GM13976 (cell line): ENCODE measurements around the gene CFD.

Experiments used
- DNase-seq: peaks from one replicate; pipeline ENCODE4 v3.0.0; 2012; ENCODE audit warnings: low spot score
- CTCF ChIP-seq: IDR thresholded peaks from 2 replicates; pipeline ENCODE4 v1.5.1; 2012; ENCODE audit warnings: borderline replicate concordance, mild to moderate bottlenecking; ENCODE audit not compliant: insufficient read depth; ENCODE audit errors: extremely low read depth, missing control alignments, control extremely low read depth
- in situ Hi-C: fragments of 300-500 bp; cut with MboI; formaldehyde crosslinking; loops from one replicate; pipeline ENCODE4 v1.12.0; 2022; ENCODE audit warnings: low sequenced_read_pairs, mixed read lengths, inconsistent platforms; ENCODE audit not compliant: unreplicated experiment

CFD gene

DNA sequence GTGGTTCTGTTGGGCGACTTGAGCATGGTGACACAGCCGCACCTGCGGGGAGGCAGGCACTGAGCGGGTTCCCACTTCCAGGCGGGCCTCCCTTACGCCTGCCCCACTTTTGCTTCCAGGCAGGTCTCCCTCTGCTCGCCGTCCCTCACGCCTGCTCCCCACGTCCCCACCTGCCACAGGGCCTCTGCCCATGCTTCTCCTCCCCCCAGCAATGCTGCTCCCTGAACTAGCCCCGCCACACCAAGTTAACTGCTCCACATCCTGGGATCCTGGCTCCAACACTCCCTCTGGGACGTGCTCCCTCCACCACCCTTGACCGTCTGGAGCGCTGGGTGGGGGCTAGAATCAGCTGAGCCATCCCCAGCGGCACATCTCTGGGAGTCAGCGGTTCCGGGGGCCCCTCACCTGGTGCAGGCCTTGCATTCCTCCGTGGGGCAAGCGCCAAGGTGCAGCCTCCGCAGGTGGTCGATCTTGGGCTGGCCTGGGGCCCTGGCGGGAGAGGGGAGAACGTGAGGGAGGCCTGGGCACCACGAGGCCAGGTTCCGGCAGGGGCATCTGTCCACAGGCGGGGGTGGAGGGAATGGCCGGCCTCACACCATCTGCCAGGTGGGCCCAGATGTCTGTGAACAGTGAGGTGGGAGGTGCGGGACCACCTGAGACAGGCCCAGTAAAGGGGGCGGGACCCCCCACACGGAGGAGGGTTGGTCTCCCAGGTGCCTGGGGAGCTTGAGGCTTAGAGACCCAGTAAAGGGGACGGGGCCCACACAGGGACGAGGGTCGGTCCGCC is 9.2 kb downstream of the CFD start:
- no peak for DNase-seq
- TF ChIP-seq CTCF, result no peak
- in situ Hi-C loops, result loop anchor here (10.0 kb wide), 1 partner anchor 46 kb away; the partner anchor contains the start of genes KISS1R and R3HDM4

DNA sequence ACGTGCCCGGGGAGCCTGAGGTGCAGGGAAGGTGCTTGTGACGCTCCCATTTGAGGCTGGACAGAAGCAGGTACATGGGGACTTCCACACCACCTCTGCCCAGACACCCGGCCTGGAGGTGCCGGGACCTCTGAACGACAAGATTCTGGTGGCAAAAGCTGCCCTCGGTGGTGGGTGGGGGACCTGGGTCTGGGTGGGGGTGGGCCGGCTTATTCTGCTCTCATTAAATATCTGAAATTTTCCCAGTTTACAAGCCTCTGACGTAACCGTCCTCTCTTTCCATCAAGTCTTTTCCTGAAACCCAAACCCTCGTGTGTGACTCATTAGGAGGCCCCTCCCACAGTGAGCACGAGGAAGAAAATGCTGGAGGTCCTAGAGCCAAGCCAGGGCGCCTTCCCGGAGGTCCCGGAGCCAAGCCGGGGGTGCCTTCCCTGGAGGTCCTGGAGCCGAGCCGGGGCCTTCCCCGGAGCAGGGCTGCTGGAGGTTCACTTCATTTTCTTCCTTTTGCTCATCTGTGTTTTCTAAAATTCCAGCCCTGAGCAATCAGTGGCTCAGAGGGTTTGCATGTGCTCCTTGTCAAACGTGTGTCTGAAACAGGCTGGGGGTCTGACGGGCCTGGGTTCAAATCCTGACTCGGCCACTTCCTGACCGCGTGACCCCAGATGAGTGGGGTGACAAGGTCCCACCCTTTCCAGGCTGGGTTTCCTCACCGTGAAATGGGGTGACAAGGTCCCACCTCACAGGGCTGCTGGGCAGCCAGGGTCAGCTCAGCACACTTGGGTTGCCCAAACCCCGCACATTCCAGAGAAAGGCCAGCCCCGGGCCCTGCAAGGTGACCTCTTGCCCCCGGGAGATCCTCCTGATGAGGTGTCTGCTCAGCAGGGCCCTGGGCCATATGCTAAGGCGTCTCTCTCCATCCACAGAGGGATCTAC is 10.0 kb downstream of the CFD start:
- in situ Hi-C loops, result loop anchor here (10.0 kb wide), 1 partner anchor 45 kb away; the partner anchor contains the start of genes KISS1R and R3HDM4
- no peak for TF ChIP-seq CTCF
- no peak for DNase-seq

DNA sequence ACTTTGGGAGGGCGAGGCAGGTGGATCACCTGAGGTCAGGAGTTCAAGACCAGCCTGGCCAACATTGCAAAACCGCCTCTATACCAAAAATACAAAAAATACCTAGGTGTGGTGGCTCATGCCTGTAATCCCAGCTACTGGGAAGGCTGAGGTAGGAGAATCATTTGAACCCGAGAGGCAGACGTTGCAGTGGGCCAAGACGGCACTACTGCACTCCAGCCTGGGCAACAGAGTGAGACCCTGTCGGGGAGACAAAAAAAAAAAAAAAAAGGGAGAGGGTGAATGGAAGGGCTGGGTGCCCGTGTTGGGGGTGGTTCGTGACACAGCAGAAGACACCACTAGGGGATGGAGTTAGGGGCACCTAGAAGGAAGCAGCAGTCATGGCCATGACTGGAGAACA is 10.8 kb downstream of the CFD start:
- no peak for TF ChIP-seq CTCF
- in situ Hi-C loops, result no loop called here
- DNase-seq, result no peak

GRCh38 chr19:870963-871401 is 11.5 kb downstream of the CFD start:
- no peak for TF ChIP-seq CTCF
- in situ Hi-C loops, result no loop called here

DNA sequence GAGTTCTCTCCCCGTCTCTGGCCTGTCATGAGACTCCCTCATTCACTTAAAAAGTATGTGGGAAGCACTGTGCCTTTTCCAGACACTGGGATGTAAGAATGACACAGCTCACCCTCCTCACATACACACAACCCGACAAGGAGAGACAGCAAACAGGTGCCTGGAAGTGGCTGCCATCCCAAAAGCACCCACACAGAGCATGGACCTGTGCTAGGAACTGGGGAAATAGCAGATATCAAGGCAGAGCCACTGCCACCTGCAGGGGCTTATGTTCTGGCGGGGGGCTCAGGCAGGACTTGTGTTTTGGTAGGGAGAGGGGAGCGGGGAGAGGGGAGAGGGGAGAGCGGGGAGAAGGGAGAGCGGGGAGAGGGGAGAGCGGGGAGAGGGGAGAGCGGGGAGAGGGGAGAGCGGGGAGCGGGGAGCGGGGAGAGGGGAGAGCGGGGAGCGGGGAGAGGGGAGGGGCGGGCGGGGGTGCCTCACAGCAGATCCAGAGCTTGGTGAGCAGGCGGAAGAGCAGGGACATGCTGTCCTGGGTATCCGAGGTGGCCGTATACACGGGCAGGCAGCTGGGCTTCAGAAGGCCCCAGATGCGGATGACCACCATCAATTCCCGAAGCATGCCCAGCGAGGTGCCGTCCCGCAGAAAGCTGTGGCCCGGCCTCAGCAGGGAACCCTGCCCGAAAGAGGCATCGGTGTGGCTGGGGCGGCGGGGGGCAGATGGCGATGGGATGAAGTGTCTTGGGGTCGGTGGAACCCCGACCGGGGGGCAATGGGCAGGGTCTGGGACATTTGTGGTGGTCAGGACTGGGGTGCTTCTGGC is 12.2 kb downstream of the CFD start:
- no peak for TF ChIP-seq CTCF
- no peak for DNase-seq
- in situ Hi-C loops, result no loop called here

More at GRCh38 chr19:870963-871401, 11.5 kb downstream of the CFD start:
- no peak for DNase-seq

DNA sequence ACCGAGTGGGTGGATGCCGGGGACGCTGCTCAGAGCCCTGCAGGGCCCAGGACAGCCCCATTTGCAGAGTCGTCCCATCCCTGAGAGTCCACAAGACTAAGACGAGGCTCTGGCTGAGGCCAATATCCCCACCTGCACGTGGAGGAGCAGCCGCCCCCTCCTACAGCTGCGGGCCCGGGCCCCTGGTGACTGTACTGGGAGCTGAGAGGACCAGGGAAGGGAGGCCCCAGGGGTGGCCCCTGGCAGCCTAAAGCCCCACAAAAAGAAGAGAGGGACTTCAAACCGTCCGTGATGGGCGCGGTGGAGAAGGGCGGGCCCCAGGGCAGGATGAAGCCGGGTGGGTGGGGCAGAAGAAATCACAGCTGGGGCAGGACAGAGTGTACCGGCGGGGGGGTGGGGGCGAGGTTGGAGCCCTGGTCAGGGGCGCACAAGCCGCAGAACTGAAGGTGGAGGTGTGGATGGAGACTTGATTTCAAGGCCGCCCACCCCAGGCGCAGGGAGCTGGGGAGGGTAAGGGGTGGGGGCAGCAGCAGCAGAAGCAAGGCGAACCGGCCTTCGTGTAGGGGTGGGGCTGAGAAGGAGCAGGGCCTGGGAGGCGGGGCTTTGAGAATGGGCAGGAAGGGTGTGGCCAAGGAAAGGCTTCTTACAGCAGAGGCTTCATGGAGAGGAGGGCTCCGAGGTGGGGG is 12.9 kb downstream of the CFD start:
- in situ Hi-C loops, result no loop called here
- no peak for TF ChIP-seq CTCF
- peak; percentile 90 for DNase-seq
